Heart left ventricle (tissue), 16 donors: ENCODE measurements around the gene C1orf21. TPM values are rescaled to one million over a fixed set of nuclear protein-coding genes. Genes with fewer than 3 reads are reported as not detected.

Experiments
- ATAC-seq, 4 donors: fragments of 200-7000 bp; cut with Tn5 transposase; one replicate each; pipeline ENCODE4 v1.9.1; 2020 to 2022; ENCODE audit warnings: moderate library complexity in 4 of 4, mild to moderate bottlenecking in 3 of 4, moderate number of reproducible peaks in 1 of 4
- DNase-seq, 5 donors: peaks; one replicate each; pipeline ENCODE4 v3.0.0-alpha.2; 2020
- H3K27ac ChIP-seq, 12 donors: fragments of 200-600 bp; sonication (generic) in 4 of 12; one replicate each; pipeline versions ENCODE4 v1.5.0 to v1.8.0; 2016 to 2022; ENCODE audit warnings: mild to moderate bottlenecking in 2 of 12
- H3K27me3 ChIP-seq, 9 donors: fragments of 200-600 bp; sonication (generic) in 2 of 9; one replicate each; pipeline versions ENCODE4 v1.5.1 to v1.8.0; 2016 to 2022; ENCODE audit warnings: mild to moderate bottlenecking in 3 of 9
- H3K36me3 ChIP-seq, 9 donors: fragments of 200-600 bp; sonication (generic) in 2 of 9; one replicate each; pipeline versions ENCODE4 v1.5.0 to v1.8.0; 2018 to 2022; ENCODE audit warnings: mild to moderate bottlenecking in 2 of 9
- H3K4me1 ChIP-seq, 12 donors: fragments of 200-600 bp; sonication (generic) in 4 of 12; one replicate each; pipeline versions ENCODE4 v1.5.0 to v1.8.0; 2016 to 2022; ENCODE audit warnings: mild to moderate bottlenecking in 3 of 12
- H3K4me3 ChIP-seq, 12 donors: fragments of 200-600 bp; sonication (generic) in 4 of 12; one replicate each; pipeline versions ENCODE4 v1.5.0 to v1.8.0; 2017 to 2022; ENCODE audit warnings: mild to moderate bottlenecking in 9 of 12, moderate library complexity in 4 of 12
- H3K9me3 ChIP-seq, 12 donors: fragments of 200-600 bp; sonication (generic) in 4 of 12; one replicate each; pipeline versions ENCODE4 v1.5.0 to v1.8.0; 2016 to 2022; ENCODE audit warnings: mild to moderate bottlenecking in 1 of 12
- CTCF ChIP-seq, 12 donors: fragments of 200-600 bp; sonication (generic) in 4 of 12; IDR thresholded peaks; one replicate each; pipeline versions ENCODE4 v1.5.0 to v1.8.0; 2018 to 2022; ENCODE audit warnings: antibody characterized with exemption in 12 of 12, mild to moderate bottlenecking in 5 of 12
- POLR2A ChIP-seq, 2 donors: fragments of 450-650 bp; IDR thresholded peaks; one replicate each; pipeline ENCODE4 v1.6.1; 2017; ENCODE audit warnings: antibody characterized with exemption in 2 of 2, mild to moderate bottlenecking in 2 of 2, moderate library complexity in 2 of 2
- WGBS, 4 donors: extraction: QIAGEN DNeasy Blood & Tissue Kit in 2 of 4; methylation state at CpG; one replicate each; pipeline versions ENCODE4 v1.1.5 to v1.1.7; 2013 to 2018; 5-methylcytosine and 5-hydroxymethylcytosine counted together
- intact Hi-C, 10 donors: fragments of 100-400 bp; cut with DNase I; formaldehyde crosslinking; loops; one replicate each; pipeline versions ENCODE4 v1.11.1 to v1.14.2; 2022
- polyA plus RNA-seq, 2 donors: library from polyadenylated mRNA; stranded (reverse); fragments of 200-250 nt; gene quantifications; one replicate each; pipeline ENCODE4 v1.2.3, GENCODE V29; 2013
- total RNA-seq, 9 donors: library from RNA; depleted of rRNA in 2 of 9; stranded (reverse); fragments of >200 nt in 2 of 9; fragmentation: NEBNext Ultra II Directional in 3 of 9; extraction: Animal tissue kit (Norgen Biotek cat#: 25700) in 3 of 9; gene quantifications; one replicate each; pipeline versions ENCODE4 v1.1.0 to v1.2.4, GENCODE V29; 2016 to 2023
- donor health status: ischemic (EF 13 %, LVEDD 7.1; RV severe dilation, severe dysfunction).
- donor health status: healthy with polysubstance abuse.
- donor health status: DM: no; HTN: yes; CAD: no.
- donor health status: DM: no; HTN: no; CAD: no.
- donor health status: ischemic (EF 25% LVEDD 6.9; RV normal size, moderate dysfunction).
- donor health status: ischemic (EF 25% LVEDD 5.7; RV mildly dilated, moderate dysfunction).
- donor health status: healthy.
- donor health status: DM: yes; HTN: yes; CAD: no.
- donor health status: ischemic (EF 35%, LVEDD 5.7; RV mildly dilated, moderate dysfunction).
- donor health status: nonischemic (EF 11% LVEDD 7.7; RV severe dilation, severe dysfunction).
- donor health status: DM: yes; HTN: yes; CAD: no.
- donor health status: PGD.
- donor health status: ischemic (EF 29% LVEDD 5.4; RV normal size, mild dysfunction).
- donor health status: nonischemic (EF 23%, LVEDD 6.1; RV moderate dilation, normal function).

C1orf21 gene
- total and polyA plus RNA-seq, 11 donors = 32.0 to 81.3 (median 68.4) TPM

GRCh38 chr1:184557423-184558347 is 170.9 kb downstream of the C1orf21 start:
- TF ChIP-seq POLR2A (IDR thresholded peaks at IDR 0.05) (no peak), CTCF (IDR thresholded peaks at IDR 0.05) (no peak)
- Histone ChIP-seq H3K4me3 (no peak overlapping the region), H3K27me3 (no peaks in the 10 kb centered on the region), H3K27ac (peak overlapping the region in 10 of 12 donors; percentile 44 to 82 (median 70)), H3K36me3 (no peaks in the 10 kb centered on the region), H3K9me3 (no peaks in the 10 kb centered on the region), H3K4me1 (peaks cover 0 to 55% (median 41%) of the 10 kb centered on the region in 12 donors)
- intact Hi-C loops = loop anchor here in 4 of 10 donors (5.0 to 10.0 kb wide), 3 partner anchors 55 to 73 kb away; no protein-coding TSS in a partner anchor
- DNase-seq (no peak), ATAC-seq (no peak)
- WGBS, 4 donors = 78 to 86% (median 84%) methylated on average over 3 of the region's 3 CpGs

- TF ChIP-seq CTCF (IDR thresholded peaks at IDR 0.05) = no peak
- TF ChIP-seq POLR2A (IDR thresholded peaks at IDR 0.05) = no peak
- intact Hi-C loops = loop anchor here in 4 of 10 donors (5.0 to 10.0 kb wide), 3 partner anchors 56 to 74 kb away; no protein-coding TSS in a partner anchor
- no peaks in the 10 kb centered on the region for H3K27me3 ChIP-seq
- no peaks in the 10 kb centered on the region for H3K9me3 ChIP-seq
- H3K4me3 ChIP-seq = no peak overlapping the region
- H3K27ac ChIP-seq = peak overlapping the region in 1 of 12 donors; percentile 32
- no peak for ATAC-seq
- peaks cover 0 to 65% (median 48%) of the 10 kb centered on the region in 12 donors for H3K4me1 ChIP-seq
- no peaks in the 10 kb centered on the region for H3K36me3 ChIP-seq
- DNase-seq = no peak
These were observed 171.9 kb downstream of the C1orf21 start for GRCh38 chr1:184558691-184559090.

GRCh38 chr1:184559117-184559713 is 172.4 kb downstream of the C1orf21 start:
- intact Hi-C loops = loop anchor here in 4 of 10 donors (5.0 to 10.0 kb wide), 3 partner anchors 57 to 74 kb away; no protein-coding TSS in a partner anchor
- Histone ChIP-seq H3K36me3 (no peaks in the 10 kb centered on the region), H3K4me3 (no peak overlapping the region), H3K27me3 (no peaks in the 10 kb centered on the region), H3K9me3 (no peaks in the 10 kb centered on the region), H3K27ac (peak overlapping the region in 1 of 12 donors; percentile 32), H3K4me1 (peaks cover 0 to 65% (median 48%) of the 10 kb centered on the region in 12 donors)
- 89 to 100% (median 92%) methylated on average over 1 of the region's 1 CpG for WGBS, 4 donors
- no peak for ATAC-seq
- DNase-seq = no peak
- TF ChIP-seq POLR2A (IDR thresholded peaks at IDR 0.05) (no peak), CTCF (IDR thresholded peaks at IDR 0.05) (no peak)

- Histone ChIP-seq H3K4me3 (no peak overlapping the region), H3K4me1 (peaks cover 0 to 41% (median 32%) of the 10 kb centered on the region in 12 donors), H3K36me3 (peaks cover 0 to 7% (median 0%) of the 10 kb centered on the region in 9 donors), H3K9me3 (no peaks in the 10 kb centered on the region), H3K27ac (peak overlapping the region in 11 of 12 donors; percentile 15 to 73 (median 55)), H3K27me3 (no peaks in the 10 kb centered on the region)
- intact Hi-C loops = loop anchor here (2.0 to 10.0 kb wide), 13 partner anchors 52 to 488 kb away; partner anchors contain the start of gene C1orf21 (in 9 of the 10)
- ATAC-seq = peak in 3 of 4 donors; percentile 45 to 46 (median 46)
- WGBS, 4 donors = 13 to 66% (median 42%) methylated on average over 1 of the region's 1 CpG
- TF ChIP-seq CTCF (IDR thresholded peaks at IDR 0.05) (no peak), POLR2A (IDR thresholded peaks at IDR 0.05) (no peak)
- no peak for DNase-seq
These were observed 176.0 kb downstream of the C1orf21 start for GRCh38 chr1:184562806-184563205.
